Measurements from ENCODE around the gene BIK.
"Not testable (repeated sequence)": the region's sequence is repeated elsewhere in the genome, so short reads cannot be mapped to it uniquely, and the experiment has no call there.

BIK gene

GRCh38 chr22:43094551-43094950 lies 16.0 kb upstream of the BIK start:
- H3K27me3 Mint-ChIP-seq: no peaks in the 10 kb centered on the region
- no peak overlapping the region for H3K4me3 Mint-ChIP-seq
- H3K4me1 Mint-ChIP-seq: peaks cover under 1% of the 10 kb centered on the region
- H3K27ac Mint-ChIP-seq: no peak overlapping the region
- peaks cover 2% of the 10 kb centered on the region for H3K36me3 Mint-ChIP-seq
- H3K9me3 Mint-ChIP-seq: peaks cover 6% of the 10 kb centered on the region

- peaks cover 2% of the 10 kb centered on the region for H3K36me3 Mint-ChIP-seq
- H3K27me3 Mint-ChIP-seq: no peaks in the 10 kb centered on the region
- H3K9me3 Mint-ChIP-seq: peaks cover 6% of the 10 kb centered on the region
- H3K27ac Mint-ChIP-seq: no peak overlapping the region
- H3K4me1 Mint-ChIP-seq: no peaks in the 10 kb centered on the region
- no peak overlapping the region for H3K4me3 Mint-ChIP-seq
Observed at GRCh38 chr22:43096420-43096819, 14.1 kb upstream of the BIK start.

- H3K27ac Mint-ChIP-seq: no peak overlapping the region
- peaks cover 2% of the 10 kb centered on the region for H3K36me3 Mint-ChIP-seq
Observed at GRCh38 chr22:43098356-43098755, 12.2 kb upstream of the BIK start.

GRCh38 chr22:43099095-43099494 lies 11.5 kb upstream of the BIK start:
- Mint-ChIP-seq H3K27ac (no peak overlapping the region), H3K36me3 (peaks cover 2% of the 10 kb centered on the region), H3K9me3 (peaks cover 6% of the 10 kb centered on the region), H3K4me3 (no peak overlapping the region), H3K4me1 (peaks cover 6% of the 10 kb centered on the region), H3K27me3 (no peaks in the 10 kb centered on the region)

More at GRCh38 chr22:43098356-43098755, 12.2 kb upstream of the BIK start:
- H3K4me1 Mint-ChIP-seq: no peaks in the 10 kb centered on the region
- H3K27me3 Mint-ChIP-seq: no peaks in the 10 kb centered on the region
- peaks cover 6% of the 10 kb centered on the region for H3K9me3 Mint-ChIP-seq
- H3K4me3 Mint-ChIP-seq: no peak overlapping the region

GRCh38 chr22:43100225-43100624 lies 10.3 kb upstream of the BIK start:
- no peaks in the 10 kb centered on the region for H3K27me3 Mint-ChIP-seq
- no peak overlapping the region for H3K4me3 Mint-ChIP-seq
- peaks cover 8% of the 10 kb centered on the region for H3K4me1 Mint-ChIP-seq
- H3K36me3 Mint-ChIP-seq: peaks cover 2% of the 10 kb centered on the region
- H3K9me3 Mint-ChIP-seq: peaks cover 6% of the 10 kb centered on the region
- no peak overlapping the region for H3K27ac Mint-ChIP-seq

GRCh38 chr22:43101306-43101705 lies 9.2 kb upstream of the BIK start:
- H3K27ac Mint-ChIP-seq: no peak overlapping the region
- peaks cover 8% of the 10 kb centered on the region for H3K4me1 Mint-ChIP-seq
- no peaks in the 10 kb centered on the region for H3K27me3 Mint-ChIP-seq
- H3K36me3 Mint-ChIP-seq: no peaks in the 10 kb centered on the region
- no peaks in the 10 kb centered on the region for H3K9me3 Mint-ChIP-seq
- no peak overlapping the region for H3K4me3 Mint-ChIP-seq

- not testable (repeated sequence) for H3K27me3 Mint-ChIP-seq, H3K36me3 Mint-ChIP-seq, H3K9me3 Mint-ChIP-seq, H3K4me1 Mint-ChIP-seq
- peak overlapping the region; percentile 37 for H3K4me3 Mint-ChIP-seq
- H3K27ac Mint-ChIP-seq: peak overlapping the region; percentile 62
Observed at GRCh38 chr22:43104056-43104625, 6.4 kb upstream of the BIK start.

GRCh38 chr22:43104950-43105349 lies 5.6 kb upstream of the BIK start:
- not testable (repeated sequence) for H3K27ac Mint-ChIP-seq, H3K36me3 Mint-ChIP-seq, H3K4me3 Mint-ChIP-seq

GRCh38 chr22:43106302-43106701 lies 4.2 kb upstream of the BIK start:
- Mint-ChIP-seq H3K9me3 (no peaks in the 10 kb centered on the region), H3K36me3 (no peaks in the 10 kb centered on the region), H3K4me3 (no peak overlapping the region), H3K4me1 (peaks cover 12% of the 10 kb centered on the region), H3K27me3 (no peaks in the 10 kb centered on the region), H3K27ac (no peak overlapping the region)

More at GRCh38 chr22:43104950-43105349, 5.6 kb upstream of the BIK start:
- H3K4me1 Mint-ChIP-seq, H3K27me3 Mint-ChIP-seq, H3K9me3 Mint-ChIP-seq: not testable (repeated sequence)

GRCh38 chr22:43109511-43109910 lies 1.0 kb upstream of the BIK start:
- H3K4me3 Mint-ChIP-seq: peak overlapping the region; percentile 55
- H3K9me3 Mint-ChIP-seq: no peaks in the 10 kb centered on the region
- H3K27ac Mint-ChIP-seq: peak overlapping the region; percentile 12
- no peaks in the 10 kb centered on the region for H3K27me3 Mint-ChIP-seq
- no peaks in the 10 kb centered on the region for H3K36me3 Mint-ChIP-seq
- peaks cover 3% of the 10 kb centered on the region for H3K4me1 Mint-ChIP-seq

- peak overlapping the region; percentile 8 for H3K27ac Mint-ChIP-seq
- no peaks in the 10 kb centered on the region for H3K27me3 Mint-ChIP-seq
- peak overlapping the region; percentile 81 for H3K4me3 Mint-ChIP-seq
- H3K4me1 Mint-ChIP-seq: peaks cover 3% of the 10 kb centered on the region
- no peaks in the 10 kb centered on the region for H3K36me3 Mint-ChIP-seq
- no peaks in the 10 kb centered on the region for H3K9me3 Mint-ChIP-seq
Observed at GRCh38 chr22:43109921-43110443, 568 bp upstream of the BIK start.

GRCh38 chr22:43110927-43111623 lies 525 bp downstream of the BIK start:
- H3K27me3 Mint-ChIP-seq: no peaks in the 10 kb centered on the region
- H3K4me3 Mint-ChIP-seq: peak overlapping the region; percentile 73
- peaks cover 3% of the 10 kb centered on the region for H3K4me1 Mint-ChIP-seq
- no peak overlapping the region for H3K27ac Mint-ChIP-seq
- H3K36me3 Mint-ChIP-seq: no peaks in the 10 kb centered on the region
- H3K9me3 Mint-ChIP-seq: no peaks in the 10 kb centered on the region

- H3K36me3 Mint-ChIP-seq: no peaks in the 10 kb centered on the region
- no peak overlapping the region for H3K4me3 Mint-ChIP-seq
- no peaks in the 10 kb centered on the region for H3K9me3 Mint-ChIP-seq
- no peaks in the 10 kb centered on the region for H3K27me3 Mint-ChIP-seq
- no peak overlapping the region for H3K27ac Mint-ChIP-seq
- H3K4me1 Mint-ChIP-seq: peaks cover 3% of the 10 kb centered on the region
Observed at GRCh38 chr22:43113526-43114251, 3.1 kb downstream of the BIK start.

- Mint-ChIP-seq H3K9me3 (no peaks in the 10 kb centered on the region), H3K4me1 (peaks cover 3% of the 10 kb centered on the region), H3K4me3 (no peak overlapping the region), H3K27me3 (no peaks in the 10 kb centered on the region), H3K27ac (no peak overlapping the region), H3K36me3 (no peaks in the 10 kb centered on the region)
Observed at GRCh38 chr22:43114958-43115357, 4.4 kb downstream of the BIK start.

GRCh38 chr22:43116932-43117331 lies 6.4 kb downstream of the BIK start:
- H3K4me1 Mint-ChIP-seq: no peaks in the 10 kb centered on the region
- no peaks in the 10 kb centered on the region for H3K9me3 Mint-ChIP-seq
- no peaks in the 10 kb centered on the region for H3K27me3 Mint-ChIP-seq
- H3K4me3 Mint-ChIP-seq: no peak overlapping the region
- no peaks in the 10 kb centered on the region for H3K36me3 Mint-ChIP-seq
- H3K27ac Mint-ChIP-seq: no peak overlapping the region
